22Rv1 (cell line): ENCODE measurements around the gene ELMO3.

Experiments
- H3K27ac ChIP-seq: fragments of 450-650 bp; 2 replicates; pipeline ENCODE4 v1.5.1; 2017
- ZFX ChIP-seq: fragments of 450-650 bp; IDR thresholded peaks from 2 replicates; pipeline ENCODE4 v1.6.1; 2017; ENCODE audit warnings: antibody characterized with exemption, borderline replicate concordance
- TF ChIP-seq, protein P1 (sequence below): fragments of 450-650 bp; IDR thresholded peaks from 2 replicates; pipeline ENCODE4 v1.5.1; 2017; ENCODE audit warnings: mild to moderate bottlenecking

The ELMO3 gene

GRCh38 chr16:67192781-67193361 is 6.1 kb upstream of the ELMO3 start:
- peak overlapping the region; percentile 73 for H3K27ac ChIP-seq

DNA sequence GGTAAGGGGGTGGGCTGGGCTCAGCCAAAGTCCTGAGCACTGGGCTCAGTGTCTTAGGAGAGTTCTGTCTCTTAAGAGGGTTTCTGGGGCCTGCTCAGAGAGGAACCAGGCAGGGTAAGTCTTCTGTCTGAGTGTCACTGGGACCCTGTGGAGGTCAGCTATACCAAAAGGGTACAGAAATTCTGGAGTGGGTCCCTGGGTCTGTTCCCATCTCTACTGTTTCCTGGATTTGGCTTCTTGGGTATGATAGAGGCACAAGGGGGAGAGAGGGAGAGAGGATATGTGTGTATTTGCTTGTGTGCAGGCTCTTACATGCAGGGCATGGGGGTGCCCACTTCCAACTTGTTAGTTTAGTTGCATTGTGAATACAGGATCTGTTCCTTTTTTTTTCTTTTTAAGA is 5.4 kb upstream of the ELMO3 start:
- peak overlapping the region; percentile 73 for H3K27ac ChIP-seq
- TF ChIP-seq ZFX, result no peak
- TF ChIP-seq, protein P1, sequence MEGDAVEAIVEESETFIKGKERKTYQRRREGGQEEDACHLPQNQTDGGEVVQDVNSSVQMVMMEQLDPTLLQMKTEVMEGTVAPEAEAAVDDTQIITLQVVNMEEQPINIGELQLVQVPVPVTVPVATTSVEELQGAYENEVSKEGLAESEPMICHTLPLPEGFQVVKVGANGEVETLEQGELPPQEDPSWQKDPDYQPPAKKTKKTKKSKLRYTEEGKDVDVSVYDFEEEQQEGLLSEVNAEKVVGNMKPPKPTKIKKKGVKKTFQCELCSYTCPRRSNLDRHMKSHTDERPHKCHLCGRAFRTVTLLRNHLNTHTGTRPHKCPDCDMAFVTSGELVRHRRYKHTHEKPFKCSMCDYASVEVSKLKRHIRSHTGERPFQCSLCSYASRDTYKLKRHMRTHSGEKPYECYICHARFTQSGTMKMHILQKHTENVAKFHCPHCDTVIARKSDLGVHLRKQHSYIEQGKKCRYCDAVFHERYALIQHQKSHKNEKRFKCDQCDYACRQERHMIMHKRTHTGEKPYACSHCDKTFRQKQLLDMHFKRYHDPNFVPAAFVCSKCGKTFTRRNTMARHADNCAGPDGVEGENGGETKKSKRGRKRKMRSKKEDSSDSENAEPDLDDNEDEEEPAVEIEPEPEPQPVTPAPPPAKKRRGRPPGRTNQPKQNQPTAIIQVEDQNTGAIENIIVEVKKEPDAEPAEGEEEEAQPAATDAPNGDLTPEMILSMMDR, result no peak

More at GRCh38 chr16:67192781-67193361, 6.1 kb upstream of the ELMO3 start:
- TF ChIP-seq ZFX, result no peak
- TF ChIP-seq, protein P1, result no peak

- H3K27ac ChIP-seq, result no peak overlapping the region
- TF ChIP-seq ZFX, result no peak
- TF ChIP-seq, protein P1, result no peak
Observed at GRCh38 chr16:67194260-67194659, 4.7 kb upstream of the ELMO3 start.

- no peak overlapping the region for H3K27ac ChIP-seq
- TF ChIP-seq ZFX, result no peak
- TF ChIP-seq, protein P1, result no peak
Observed at GRCh38 chr16:67195676-67196075, 3.3 kb upstream of the ELMO3 start.

- TF ChIP-seq, protein P1, result no peak
- no peak for TF ChIP-seq ZFX
- H3K27ac ChIP-seq, result peak overlapping the region; percentile 92; the same call in 1 of the 2 replicates
Observed at GRCh38 chr16:67196881-67197280, 2.0 kb upstream of the ELMO3 start.

GRCh38 chr16:67197704-67198103 is 1.2 kb upstream of the ELMO3 start:
- TF ChIP-seq, protein P1, result no peak
- TF ChIP-seq ZFX, result no peak
- H3K27ac ChIP-seq, result peak overlapping the region; percentile 92

DNA sequence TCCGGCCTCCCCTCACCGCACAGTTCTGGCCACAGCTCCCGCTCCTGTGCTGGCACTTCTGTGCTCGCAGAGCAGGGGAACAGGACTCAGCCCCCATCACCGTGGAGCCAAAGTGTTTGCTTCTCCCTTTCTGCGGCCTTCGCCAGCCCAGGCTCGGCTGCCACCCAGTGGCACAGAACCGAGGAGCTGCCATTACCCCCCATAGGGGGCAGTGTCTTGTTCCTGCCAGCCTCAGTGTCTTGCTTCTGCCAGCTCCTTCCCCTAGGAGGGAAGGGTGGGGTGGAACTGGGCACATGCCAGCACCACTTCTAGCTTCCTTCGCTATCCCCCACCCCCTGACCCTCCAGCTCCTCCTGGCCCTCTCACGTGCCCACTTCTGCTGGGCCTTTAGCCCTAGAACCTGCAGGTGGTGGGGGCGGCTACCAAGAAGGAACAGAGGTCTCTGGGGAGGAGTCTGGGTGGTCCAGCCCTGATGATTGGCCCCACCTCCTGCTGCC is 645 bp upstream of the ELMO3 start:
- H3K27ac ChIP-seq, result peak overlapping the region; percentile 92
- TF ChIP-seq, protein P1, result peak; percentile 95
- no peak for TF ChIP-seq ZFX
